Gastroesophageal sphincter (tissue), 4 donors: ENCODE data around the gene SDK2. TPM values are rescaled to one million over a fixed set of nuclear protein-coding genes. Genes with fewer than 3 reads are reported as not detected.

Experiments
- ATAC-seq: fragments of 150-250 bp; one replicate; pipeline ENCODE4 v1.9.1; 2016; ENCODE audit warnings: mild to moderate bottlenecking, moderate library complexity
- H3K27ac ChIP-seq, 4 donors: fragments of 200-600 bp; sonication (generic) in 3 of 4; 1 replicate in 3 of 4; 2 replicates in 1 of 4; pipeline ENCODE4 v1.5.1; 2016 to 2019
- H3K27me3 ChIP-seq: fragments of 200-600 bp; sonication (generic); one replicate; pipeline ENCODE4 v1.5.1; 2019
- H3K36me3 ChIP-seq, 2 donors: fragments of 200-600 bp; sonication (generic); one replicate each; pipeline ENCODE4 v1.5.1; 2019; ENCODE audit warnings: control low read depth in 1 of 2
- H3K4me1 ChIP-seq, 3 donors: fragments of 200-600 bp; sonication (generic); 1 replicate in 2 of 3; 2 replicates in 1 of 3; pipeline ENCODE4 v1.5.1; 2016 to 2019; ENCODE audit warnings: control low read depth in 2 of 3
- H3K4me3 ChIP-seq, 2 donors: fragments of 200-600 bp; sonication (generic); one replicate each; pipeline ENCODE4 v1.5.1; 2019; ENCODE audit warnings: mild to moderate bottlenecking in 1 of 2, moderate library complexity in 1 of 2
- H3K9me3 ChIP-seq, 3 donors: fragments of 200-600 bp; sonication (generic); one replicate each; pipeline ENCODE4 v1.5.1; 2017 to 2019; ENCODE audit warnings: control low read depth in 2 of 3
- CTCF ChIP-seq, 4 experiments: fragments of 200-600 bp in 2 of 4; fragments of 450-650 bp in 2 of 4; sonication (generic) in 1 of 4; IDR thresholded peaks; one replicate each; pipeline ENCODE4 v1.5.1; 2017 to 2019; ENCODE audit warnings: antibody characterized with exemption in 4 of 4, mild to moderate bottlenecking in 2 of 4, moderate library complexity in 2 of 4
- EP300 ChIP-seq: sonication (generic); formaldehyde crosslinking; IDR thresholded peaks from one replicate; pipeline ENCODE4 v1.6.1; 2017; ENCODE audit warnings: antibody characterized with exemption, mild to moderate bottlenecking
- POLR2A ChIP-seq, 2 donors: fragments of 450-650 bp; IDR thresholded peaks; one replicate each; pipeline ENCODE4 v1.6.1; 2017; ENCODE audit warnings: antibody characterized with exemption in 2 of 2, mild to moderate bottlenecking in 2 of 2, moderate library complexity in 1 of 2
- POLR2AphosphoS5 ChIP-seq: sonication (generic); formaldehyde crosslinking; IDR thresholded peaks from one replicate; pipeline ENCODE4 v1.6.1; 2017; ENCODE audit warnings: antibody characterized with exemption
- WGBS, 2 donors: methylation state at CpG; one replicate each; pipeline ENCODE4 v1.1.5; 2018; ENCODE audit warnings: low coverage in 1 of 2; 5-methylcytosine and 5-hydroxymethylcytosine counted together
- total RNA-seq, 4 donors: library from RNA; depleted of rRNA; stranded (reverse); fragments of >200 nt; gene quantifications; one replicate each; pipeline ENCODE4 v1.1.0, GENCODE V29; 2016

Gene SDK2
- total RNA-seq, 4 donors from 2014 or later = 0.31 to 2.0 (median 0.78) TPM

GRCh38 chr17:73465953-73466230 lies 178.4 kb downstream of the SDK2 start:
- Histone ChIP-seq H3K4me1 (no peaks in the 10 kb centered on the region), H3K4me3 (no peak overlapping the region), H3K27me3 (no peaks in the 10 kb centered on the region), H3K9me3 (no peaks in the 10 kb centered on the region), H3K36me3 (no peaks in the 10 kb centered on the region), H3K27ac (no peak overlapping the region)
- TF ChIP-seq POLR2A (IDR thresholded peaks at IDR 0.05) (no peak), POLR2AphosphoS5 (no peak), CTCF (IDR thresholded peaks at IDR 0.05) (no peak), EP300 (no peak)
- no peak for ATAC-seq
- 100% methylated on average over 1 of the region's 2 CpGs; no CpG with 5 or more reads in 1 of the 2 donors for WGBS, 2 donors

GRCh38 chr17:73465130-73465952 lies 178.9 kb downstream of the SDK2 start:
- Histone ChIP-seq H3K36me3 (no peaks in the 10 kb centered on the region), H3K4me3 (no peak overlapping the region), H3K27me3 (no peaks in the 10 kb centered on the region), H3K27ac (no peak overlapping the region), H3K9me3 (no peaks in the 10 kb centered on the region), H3K4me1 (no peaks in the 10 kb centered on the region)
- TF ChIP-seq POLR2A (IDR thresholded peaks at IDR 0.05) (no peak), EP300 (no peak), POLR2AphosphoS5 (no peak), CTCF (IDR thresholded peaks at IDR 0.05) (no peak)
- 57 to 59% methylated on average over 1 to 4 of the region's 9 CpGs for WGBS, 2 donors
- no peak for ATAC-seq

GRCh38 chr17:73464447-73464846 lies 179.8 kb downstream of the SDK2 start:
- Histone ChIP-seq H3K4me3 (no peak overlapping the region), H3K27me3 (no peaks in the 10 kb centered on the region), H3K27ac (no peak overlapping the region), H3K4me1 (no peaks in the 10 kb centered on the region), H3K9me3 (no peaks in the 10 kb centered on the region), H3K36me3 (no peaks in the 10 kb centered on the region)
- WGBS, 2 donors = 87 to 96% methylated on average over 4 of the region's 4 CpGs
- no peak for ATAC-seq
- TF ChIP-seq EP300 = no peak
- TF ChIP-seq POLR2A (IDR thresholded peaks at IDR 0.05) = no peak
- no peak for TF ChIP-seq CTCF (IDR thresholded peaks at IDR 0.05)
- TF ChIP-seq POLR2AphosphoS5 = no peak

GRCh38 chr17:73463821-73464220 lies 180.4 kb downstream of the SDK2 start:
- no peak overlapping the region for H3K4me3 ChIP-seq
- WGBS, 2 donors = 61 to 91% methylated on average over 4 to 5 of the region's 5 CpGs
- no peak for ATAC-seq
- H3K27me3 ChIP-seq = no peaks in the 10 kb centered on the region
- no peaks in the 10 kb centered on the region for H3K4me1 ChIP-seq
- H3K36me3 ChIP-seq = no peaks in the 10 kb centered on the region
- no peaks in the 10 kb centered on the region for H3K9me3 ChIP-seq
- TF ChIP-seq CTCF (IDR thresholded peaks at IDR 0.05) (no peak), POLR2A (IDR thresholded peaks at IDR 0.05) (no peak), POLR2AphosphoS5 (no peak), EP300 (no peak)
- no peak overlapping the region for H3K27ac ChIP-seq

GRCh38 chr17:73462823-73463222 lies 181.4 kb downstream of the SDK2 start:
- ATAC-seq = no peak
- H3K27me3 ChIP-seq = no peaks in the 10 kb centered on the region
- WGBS, 2 donors = 57 to 87% methylated on average over 3 of the region's 8 CpGs
- no peak overlapping the region for H3K4me3 ChIP-seq
- no peaks in the 10 kb centered on the region for H3K4me1 ChIP-seq
- no peaks in the 10 kb centered on the region for H3K36me3 ChIP-seq
- H3K9me3 ChIP-seq = no peaks in the 10 kb centered on the region
- no peak for TF ChIP-seq POLR2AphosphoS5
- no peak for TF ChIP-seq POLR2A (IDR thresholded peaks at IDR 0.05)
- TF ChIP-seq EP300 = no peak
- no peak for TF ChIP-seq CTCF (IDR thresholded peaks at IDR 0.05)
- H3K27ac ChIP-seq = no peak overlapping the region
